Skeletal muscle tissue (tissue), 4 donors: Measurements from ENCODE around the gene CD63. TPM values are rescaled to one million over a fixed set of nuclear protein-coding genes. Genes with fewer than 3 reads are reported as not detected.

Source experiments
- H3K27ac ChIP-seq: one replicate; pipeline ENCODE4 v1.7.0; 2013; ENCODE audit warnings: mild to moderate bottlenecking, low read depth, low read length, inconsistent platforms
- H3K27me3 ChIP-seq, 3 donors: one replicate each; pipeline ENCODE4 v1.7.0; 2013; ENCODE audit warnings: low read length in 3 of 3; ENCODE audit not compliant: control insufficient read depth in 3 of 3, insufficient read depth in 3 of 3
- H3K36me3 ChIP-seq, 3 donors: one replicate each; pipeline ENCODE4 v1.7.0; 2013; ENCODE audit warnings: low read length in 3 of 3; ENCODE audit not compliant: control insufficient read depth in 3 of 3, insufficient read depth in 3 of 3
- H3K4me1 ChIP-seq, 3 donors: one replicate each; pipeline ENCODE4 v1.7.0; 2013; ENCODE audit warnings: low read length in 3 of 3, mild to moderate bottlenecking in 3 of 3; ENCODE audit not compliant: control insufficient read depth in 3 of 3, insufficient read depth in 3 of 3
- H3K4me3 ChIP-seq, 3 donors: one replicate each; pipeline ENCODE4 v1.7.0; 2013; ENCODE audit warnings: low read length in 3 of 3
- H3K9ac ChIP-seq, 3 donors: one replicate each; pipeline ENCODE4 v1.7.0; 2013; ENCODE audit warnings: low read length in 3 of 3, mild to moderate bottlenecking in 3 of 3, moderate library complexity in 2 of 3, low read depth in 1 of 3
- H3K9me3 ChIP-seq, 3 donors: one replicate each; pipeline ENCODE4 v1.7.0; 2013; ENCODE audit warnings: low read length in 3 of 3; ENCODE audit not compliant: control insufficient read depth in 3 of 3
- total RNA-seq: library from RNA; depleted of rRNA; stranded (reverse); fragments of >200 nt; gene quantifications from one replicate; pipeline ENCODE4 v1.2.3, GENCODE V29; 2014
- donor health status: Osteomylitis.

The CD63 gene
- total RNA-seq, 1 donor from 2014 or later, result 1,640 TPM

DNA sequence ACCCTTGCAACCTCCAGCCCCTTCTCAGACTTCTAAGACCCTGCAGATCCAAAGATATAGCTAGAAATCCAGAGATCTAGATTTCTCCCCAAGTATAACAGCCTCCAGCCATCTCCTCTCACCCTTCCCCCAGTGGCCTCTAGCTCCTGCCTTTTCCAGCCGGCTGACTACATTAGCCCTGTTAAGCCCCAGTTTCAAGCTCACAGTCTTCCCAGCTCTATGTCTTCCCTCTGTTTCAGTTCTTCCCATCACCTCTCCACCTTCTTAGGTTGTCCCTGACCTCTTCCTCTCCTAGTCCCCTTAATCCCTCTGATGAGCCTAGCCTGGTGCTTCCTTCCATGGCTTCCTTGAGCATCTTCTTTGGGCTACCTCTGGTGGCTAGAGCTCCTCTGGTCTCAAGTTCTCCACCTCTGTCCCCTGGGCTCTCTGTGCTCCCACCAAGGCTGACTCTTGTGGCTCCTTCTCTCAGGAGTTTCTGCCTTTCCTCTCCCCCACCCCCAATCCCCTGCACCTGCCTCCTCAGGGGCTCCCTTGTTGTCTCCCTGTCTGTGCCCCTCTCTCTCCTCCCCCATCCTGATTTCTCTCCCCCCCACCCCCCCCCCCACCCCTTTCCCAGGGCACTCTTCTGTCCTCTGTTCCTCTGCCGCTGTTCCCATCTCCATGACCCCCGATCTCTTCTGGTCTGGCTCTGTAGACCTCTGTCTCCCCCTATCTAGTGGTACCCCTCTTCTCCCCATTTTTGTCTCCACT lies 13.3 kb upstream of the CD63 start:
- Histone ChIP-seq H3K4me3 (peak overlapping the region in 2 of 3 donors; percentile 40 to 61), H3K9ac (peak overlapping the region in 1 of 3 donors; percentile 33), H3K27me3 (peaks cover 0 to 4% (median 0%) of the 10 kb centered on the region in 3 donors), H3K4me1 (peaks cover 32 to 41% (median 36%) of the 10 kb centered on the region in 3 donors), H3K36me3 (no peaks in the 10 kb centered on the region), H3K9me3 (no peaks in the 10 kb centered on the region), H3K27ac (no peak overlapping the region)

DNA sequence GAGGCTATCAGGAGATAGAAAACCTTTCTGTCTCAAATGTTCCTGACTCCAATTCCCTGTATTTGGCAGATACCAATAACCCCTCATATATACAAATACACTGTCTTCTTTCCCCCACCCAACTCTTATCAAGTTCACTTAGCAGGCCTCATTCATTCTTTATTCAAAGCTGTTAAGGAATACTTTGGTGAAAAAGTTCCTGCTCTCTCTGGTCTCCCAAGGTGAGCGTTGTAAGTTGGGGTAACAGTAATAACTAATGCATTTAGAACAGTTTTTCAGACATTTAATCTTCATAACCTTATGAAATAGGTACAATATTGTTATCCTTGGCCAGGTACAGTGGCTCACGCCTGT lies 10.2 kb upstream of the CD63 start:
- Histone ChIP-seq H3K9me3 (no peaks in the 10 kb centered on the region), H3K4me3 (no peak overlapping the region), H3K27ac (no peak overlapping the region), H3K9ac (no peak overlapping the region), H3K4me1 (peaks cover 23 to 27% (median 27%) of the 10 kb centered on the region in 3 donors), H3K36me3 (no peaks in the 10 kb centered on the region), H3K27me3 (peaks cover 0 to 4% (median 0%) of the 10 kb centered on the region in 3 donors)

DNA sequence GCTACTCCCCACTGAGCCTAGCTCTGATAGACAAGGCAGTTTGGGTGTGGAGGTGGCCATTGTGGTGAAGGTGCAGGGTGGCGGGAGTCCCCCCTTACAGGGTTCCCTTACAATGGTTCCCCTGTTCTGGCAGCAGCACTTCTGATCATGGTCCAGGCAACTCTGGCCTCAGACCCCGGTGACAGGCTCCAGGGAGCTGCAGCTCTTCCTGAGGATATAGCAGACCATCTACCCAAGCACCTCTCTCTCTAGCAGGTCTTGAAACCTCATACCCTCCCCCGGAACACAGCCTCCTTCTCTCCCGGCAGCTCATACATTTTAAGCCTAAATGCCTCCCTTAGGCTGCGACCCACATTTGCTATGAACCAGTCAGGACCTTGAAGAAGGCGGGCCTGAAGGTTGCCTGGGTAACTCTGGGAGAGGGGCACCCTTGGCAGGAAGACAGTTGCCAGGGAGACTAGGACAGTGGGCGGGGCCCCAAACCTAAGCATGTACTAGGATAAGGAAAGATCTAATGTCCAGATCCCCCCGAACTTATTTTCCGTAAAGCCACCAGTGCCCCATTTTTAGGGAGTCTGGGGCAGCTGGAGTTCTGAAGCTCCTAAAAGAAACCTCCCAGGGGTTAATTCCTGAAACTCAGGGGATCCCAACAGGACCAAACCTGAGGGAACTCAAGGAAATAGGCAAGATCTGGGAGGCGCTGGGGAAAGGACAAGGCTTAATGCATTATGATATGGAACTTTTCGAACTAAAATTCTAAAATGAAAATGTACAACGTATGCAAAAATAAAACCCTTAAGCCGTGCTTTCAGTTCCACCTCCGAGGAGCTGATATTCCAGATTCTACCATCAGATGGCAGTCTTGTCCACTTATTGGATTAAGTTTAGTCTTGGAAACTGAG lies 9.6 kb upstream of the CD63 start:
- Histone ChIP-seq H3K27me3 (peaks cover 0 to 4% (median 0%) of the 10 kb centered on the region in 3 donors), H3K36me3 (no peaks in the 10 kb centered on the region), H3K4me1 (peaks cover 17 to 22% (median 20%) of the 10 kb centered on the region in 3 donors), H3K9ac (peak overlapping the region; percentile 58 to 87 (median 65)), H3K27ac (peak overlapping the region; percentile 28), H3K9me3 (no peaks in the 10 kb centered on the region), H3K4me3 (peak overlapping the region; percentile 61 to 88 (median 74))

DNA sequence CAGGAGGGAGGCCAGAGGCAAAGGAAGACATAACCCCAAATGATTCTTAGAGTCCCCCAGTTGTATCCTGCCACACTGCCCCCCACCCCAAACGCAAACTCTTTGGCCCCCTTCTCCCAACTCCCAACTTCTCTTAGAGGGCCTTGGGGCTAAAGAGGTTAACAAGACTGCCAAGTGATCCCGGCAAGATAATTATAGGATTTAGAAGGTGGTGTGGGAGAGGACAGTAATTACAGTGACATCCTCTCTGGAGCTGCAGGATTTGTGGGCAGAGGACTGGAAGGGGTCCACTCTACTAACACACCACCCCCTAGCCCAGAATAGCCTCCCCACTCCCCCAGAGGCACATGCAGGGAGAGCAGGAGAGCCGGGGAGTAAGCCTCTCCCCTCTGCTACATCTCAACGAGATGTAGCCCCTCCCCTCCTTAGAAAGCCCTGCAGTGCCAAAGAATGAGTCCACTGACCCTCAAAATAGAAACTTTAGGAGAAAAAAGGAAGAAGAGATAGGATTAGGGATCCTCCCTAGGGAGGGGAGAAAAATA lies 8.8 kb upstream of the CD63 start:
- Histone ChIP-seq H3K27me3 (peaks cover 0 to 2% (median 0%) of the 10 kb centered on the region in 3 donors), H3K27ac (peak overlapping the region; percentile 28), H3K9me3 (no peaks in the 10 kb centered on the region), H3K9ac (peak overlapping the region in 1 of 3 donors; percentile 33), H3K36me3 (no peaks in the 10 kb centered on the region), H3K4me3 (peak overlapping the region; percentile 61 to 88 (median 74)), H3K4me1 (peaks cover 17 to 20% (median 19%) of the 10 kb centered on the region in 3 donors)

DNA sequence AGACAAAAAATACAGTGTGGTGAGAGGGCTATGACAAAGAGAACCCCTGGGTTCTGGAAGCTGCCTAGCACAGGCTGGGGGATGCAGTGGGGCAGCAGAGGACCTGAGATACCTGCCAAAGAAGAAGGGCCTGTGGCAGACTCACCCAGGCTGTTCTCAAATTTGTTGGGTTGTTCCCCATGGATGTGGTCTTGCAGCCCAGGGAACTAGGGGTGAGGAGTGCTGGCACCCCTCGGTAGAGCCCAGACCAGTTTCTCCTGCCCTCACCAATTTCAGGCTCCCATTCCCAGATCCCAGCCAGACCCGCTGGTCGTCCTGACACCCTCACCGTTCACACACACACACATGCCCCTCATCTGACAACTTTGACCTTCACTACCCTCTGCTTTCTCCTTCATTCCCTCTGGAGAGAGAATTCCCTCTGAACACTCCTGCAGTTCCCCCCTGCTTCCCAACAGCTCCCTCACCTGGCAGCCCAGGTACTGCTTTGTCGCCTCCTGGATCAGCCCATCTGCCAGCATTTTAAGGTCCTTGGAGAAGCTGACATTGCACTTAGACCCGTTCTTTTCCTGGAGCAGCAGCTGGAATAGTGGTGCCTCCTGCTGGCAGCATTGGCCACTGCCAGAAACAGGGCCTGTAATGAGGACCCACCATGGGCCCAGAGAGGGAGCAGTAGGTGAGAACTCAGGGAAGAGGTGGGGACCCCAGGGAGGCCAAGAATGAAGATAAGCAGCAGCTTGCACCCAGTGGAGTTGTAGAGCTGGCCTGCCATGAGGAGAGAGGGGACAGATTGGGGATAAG lies 8.2 kb upstream of the CD63 start:
- Histone ChIP-seq H3K36me3 (peaks cover 0 to 2% (median 0%) of the 10 kb centered on the region in 3 donors), H3K27me3 (no peaks in the 10 kb centered on the region), H3K9ac (peak overlapping the region in 2 of 3 donors; percentile 38 to 58), H3K9me3 (no peaks in the 10 kb centered on the region), H3K4me3 (no peak overlapping the region), H3K27ac (no peak overlapping the region), H3K4me1 (peaks cover 17% of the 10 kb centered on the region in 3 donors)

DNA sequence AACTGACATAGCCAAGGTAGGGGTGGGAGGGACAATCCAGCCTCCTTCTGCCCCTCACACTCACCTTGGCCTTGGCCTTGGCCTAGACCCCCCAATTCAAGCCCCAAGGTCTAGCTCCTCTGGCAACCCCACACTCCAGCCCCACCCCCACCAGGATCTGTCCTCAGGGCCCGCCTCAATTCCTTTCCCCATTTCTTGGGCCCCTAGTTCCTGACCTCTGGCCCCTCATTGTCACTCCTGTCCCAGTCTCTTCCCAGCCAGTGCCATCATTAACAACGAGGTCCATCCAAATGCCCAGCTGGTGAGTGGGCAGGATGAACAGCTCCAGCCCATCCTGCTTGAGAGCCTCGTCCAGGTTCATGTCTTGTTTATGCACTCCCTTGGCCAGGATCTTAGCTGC lies 7.3 kb upstream of the CD63 start:
- Histone ChIP-seq H3K27ac (no peak overlapping the region), H3K9me3 (no peaks in the 10 kb centered on the region), H3K9ac (no peak overlapping the region), H3K4me1 (peaks cover 17% of the 10 kb centered on the region in 3 donors), H3K36me3 (peaks cover 0 to 2% (median 0%) of the 10 kb centered on the region in 3 donors), H3K4me3 (no peak overlapping the region), H3K27me3 (no peaks in the 10 kb centered on the region)

DNA sequence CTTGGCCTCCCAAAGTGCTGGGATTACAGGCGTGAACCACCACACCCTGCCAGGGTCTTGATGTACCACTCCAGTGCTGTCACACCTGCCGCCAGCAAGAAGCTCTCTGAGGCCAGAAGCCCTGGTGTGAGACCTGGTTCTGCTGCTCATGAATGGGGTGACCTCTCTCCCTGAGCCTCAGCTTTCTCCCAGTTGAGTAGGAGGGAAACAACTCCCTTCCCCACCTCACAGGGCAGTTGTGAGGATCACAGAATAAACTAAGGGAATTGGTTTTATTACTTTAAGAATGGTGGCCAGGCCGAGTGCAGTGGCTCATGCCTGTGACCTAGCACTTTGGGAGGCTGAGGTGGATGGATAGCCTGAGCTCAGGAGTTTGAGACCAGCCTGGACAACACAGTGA lies 5.8 kb upstream of the CD63 start:
- Histone ChIP-seq H3K4me3 (no peak overlapping the region), H3K27me3 (no peaks in the 10 kb centered on the region), H3K36me3 (peaks cover 0 to 2% (median 0%) of the 10 kb centered on the region in 3 donors), H3K27ac (no peak overlapping the region), H3K9ac (no peak overlapping the region), H3K9me3 (no peaks in the 10 kb centered on the region), H3K4me1 (peaks cover 27 to 29% (median 27%) of the 10 kb centered on the region in 3 donors)

DNA sequence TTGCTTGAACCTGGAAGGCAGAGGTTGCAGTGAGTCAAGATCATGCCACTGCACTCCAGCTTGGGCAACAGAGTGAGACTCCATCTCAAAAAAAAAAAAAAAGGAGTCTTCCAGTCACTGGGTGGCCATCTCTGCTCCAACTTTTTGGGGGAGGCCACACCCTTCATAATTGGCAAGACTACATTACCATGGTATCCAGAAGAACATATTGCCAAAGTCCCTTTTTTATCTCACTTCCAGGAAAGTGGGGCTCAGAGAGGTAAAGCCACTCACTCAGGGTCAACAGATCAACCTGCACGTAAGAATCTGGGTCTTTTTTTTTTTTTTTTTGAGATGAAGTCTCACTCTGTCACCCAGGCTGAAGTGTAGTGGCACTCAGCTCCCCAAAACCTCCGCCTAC lies 5.0 kb upstream of the CD63 start:
- Histone ChIP-seq H3K4me1 (peaks cover 29 to 33% (median 30%) of the 10 kb centered on the region in 3 donors), H3K9me3 (no peaks in the 10 kb centered on the region), H3K4me3 (no peak overlapping the region), H3K27ac (no peak overlapping the region), H3K27me3 (no peaks in the 10 kb centered on the region), H3K36me3 (peaks cover 0 to 2% (median 2%) of the 10 kb centered on the region in 3 donors), H3K9ac (no peak overlapping the region)

DNA sequence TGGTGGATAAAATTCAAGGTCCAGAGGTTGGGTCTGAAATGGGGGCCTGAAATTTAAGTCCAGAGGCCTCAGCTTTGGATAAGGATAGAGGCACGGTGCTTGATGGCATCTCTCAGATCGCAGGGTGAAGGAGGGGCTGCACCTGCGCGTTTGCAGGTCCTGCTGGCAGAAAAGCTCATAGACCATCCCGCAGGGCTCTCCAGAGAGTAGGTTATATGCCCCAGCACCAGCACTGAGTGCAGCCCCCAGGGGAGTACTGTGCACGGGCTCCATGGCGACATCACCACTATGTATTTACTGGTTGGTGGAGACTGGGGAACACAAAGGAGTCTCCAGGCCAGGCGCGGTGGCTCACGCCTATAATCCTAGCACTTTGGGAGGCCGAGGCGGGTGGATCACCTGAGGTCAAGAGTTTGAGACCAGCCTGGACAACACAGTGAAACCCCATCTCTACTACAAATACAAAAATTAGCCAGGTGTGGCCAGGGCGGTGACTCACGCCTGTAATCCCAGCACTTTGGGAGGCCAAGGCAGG lies 4.3 kb upstream of the CD63 start:
- Histone ChIP-seq H3K27me3 (no peaks in the 10 kb centered on the region), H3K9ac (no peak overlapping the region)

More for the DNA sequence above, 4.3 kb upstream of the CD63 start:
- peaks cover 0 to 2% (median 2%) of the 10 kb centered on the region in 3 donors for H3K36me3 ChIP-seq
- no peak overlapping the region for H3K4me3 ChIP-seq
- H3K27ac ChIP-seq, result no peak overlapping the region
- no peaks in the 10 kb centered on the region for H3K9me3 ChIP-seq
- peaks cover 24 to 29% (median 26%) of the 10 kb centered on the region in 3 donors for H3K4me1 ChIP-seq
